Fibroblast of skin of left biceps (primary cell): ENCODE measurements around the gene LPXN.
"Not testable (repeated sequence)": the region's sequence is repeated elsewhere in the genome, so short reads cannot be mapped to it uniquely, and the experiment has no call there.

Experiments used
- DNase-seq, 2 experiments: peaks; one replicate each; pipeline ENCODE4 v3.0.0-alpha.2; 2013; ENCODE audit warnings: low read depth in 2 of 2

LPXN gene

DNA sequence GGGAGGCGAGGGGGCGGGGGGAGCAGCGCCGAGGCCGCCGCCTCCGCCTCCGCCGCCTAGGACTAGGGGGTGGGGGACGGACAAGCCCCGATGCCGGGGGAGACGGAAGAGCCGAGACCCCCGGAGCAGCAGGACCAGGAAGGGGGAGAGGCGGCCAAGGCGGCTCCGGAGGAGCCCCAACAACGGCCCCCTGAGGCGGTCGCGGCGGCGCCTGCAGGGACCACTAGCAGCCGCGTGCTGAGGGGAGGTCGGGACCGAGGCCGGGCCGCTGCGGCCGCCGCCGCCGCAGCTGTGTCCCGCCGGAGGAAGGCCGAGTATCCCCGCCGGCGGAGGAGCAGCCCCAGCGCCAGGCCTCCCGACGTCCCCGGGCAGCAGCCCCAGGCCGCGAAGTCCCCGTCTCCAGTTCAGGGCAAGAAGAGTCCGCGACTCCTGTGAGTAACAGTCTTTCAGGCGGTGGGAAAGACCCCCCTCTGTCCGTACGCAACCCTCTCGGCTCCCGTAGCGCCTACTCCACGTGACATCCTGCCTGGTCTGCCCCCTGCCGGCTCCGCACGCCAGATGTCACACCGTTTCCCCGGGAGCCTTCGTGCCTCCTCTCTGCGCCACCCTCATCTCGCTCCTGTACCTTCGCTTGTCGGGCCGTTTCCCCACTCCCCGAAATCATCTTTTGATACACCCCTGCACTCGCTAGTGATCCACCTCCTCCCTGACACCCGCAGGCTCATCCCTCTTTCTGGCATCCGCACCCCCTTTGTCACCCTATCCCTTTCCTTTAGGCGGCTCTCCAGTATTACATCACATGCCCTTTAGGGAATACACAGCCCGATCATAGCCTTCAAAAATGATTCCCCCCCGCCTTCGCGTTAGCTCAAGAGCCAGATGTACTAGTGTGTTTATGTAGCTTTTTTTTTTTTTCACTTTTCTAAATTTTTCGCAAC, 3.8 kb upstream of the LPXN start:
- peak; percentile 75 to 76 for DNase-seq

DNA sequence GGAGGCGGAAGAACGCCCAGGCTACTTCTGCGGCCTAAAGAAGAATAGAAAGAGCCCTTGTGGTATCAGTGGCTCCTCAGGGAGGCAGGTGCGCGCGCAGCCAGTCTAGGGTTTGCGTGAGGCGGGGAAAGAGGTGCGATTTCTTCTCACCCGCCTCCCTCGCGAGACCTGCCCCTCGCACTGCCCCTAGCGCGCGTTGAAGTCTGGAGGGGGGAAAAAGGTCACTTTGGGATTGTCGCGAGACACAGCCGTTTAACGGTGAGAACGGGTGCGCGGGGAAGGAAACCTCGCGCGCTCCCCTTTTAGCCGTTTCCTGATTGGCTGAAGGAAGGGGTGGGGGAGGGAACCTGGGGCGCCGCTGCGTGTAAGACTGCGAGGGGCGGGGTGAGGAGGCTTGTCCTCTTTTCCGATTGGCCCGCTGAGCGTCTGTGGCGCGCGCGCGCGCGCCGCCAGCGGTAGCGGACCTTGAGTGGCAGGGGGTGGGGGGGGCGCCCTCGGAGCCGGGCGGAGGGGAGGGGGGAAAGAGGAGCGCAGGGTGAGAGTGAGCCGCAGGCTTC, 3.1 kb upstream of the LPXN start, which contains the start of gene ZFP91:
Gene ZFP91 (plus strand): TSS at position 429 of the 557 bp plus-strand sequence. CDS start 219 bp downstream, outside the sequence.
- DNase-seq = peak; percentile 95 to 96

DNA sequence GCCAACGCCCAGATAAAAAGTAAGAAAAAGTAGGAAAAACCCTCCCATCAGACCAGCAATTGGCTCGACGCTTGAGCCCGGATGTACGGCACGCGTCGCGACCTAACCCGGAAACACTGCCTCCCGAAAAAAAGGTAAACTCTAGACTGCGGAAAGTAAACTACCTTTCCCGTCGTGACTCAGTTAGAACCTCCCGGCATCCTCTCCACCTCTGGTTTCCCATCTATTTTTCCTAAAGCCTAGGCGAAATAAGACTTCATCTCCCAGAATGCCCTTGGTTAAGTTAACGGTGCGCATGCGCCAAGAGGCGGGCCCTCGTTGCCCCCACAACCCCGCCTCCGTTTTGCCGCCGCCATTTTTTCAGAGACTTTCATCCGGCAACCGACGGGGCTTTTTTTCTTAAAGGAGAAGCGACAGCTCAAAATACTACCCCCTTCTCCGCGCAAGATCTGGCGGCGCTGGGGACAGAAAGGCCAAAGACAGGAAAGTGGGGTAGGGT, 2.5 kb upstream of the LPXN start:
- peak; percentile 98 for DNase-seq

- DNase-seq = peak in 1 of 2 experiments; percentile 65
Measured at GRCh38 chr11:58577555-58578135, 2.0 kb upstream of the LPXN start.

DNA sequence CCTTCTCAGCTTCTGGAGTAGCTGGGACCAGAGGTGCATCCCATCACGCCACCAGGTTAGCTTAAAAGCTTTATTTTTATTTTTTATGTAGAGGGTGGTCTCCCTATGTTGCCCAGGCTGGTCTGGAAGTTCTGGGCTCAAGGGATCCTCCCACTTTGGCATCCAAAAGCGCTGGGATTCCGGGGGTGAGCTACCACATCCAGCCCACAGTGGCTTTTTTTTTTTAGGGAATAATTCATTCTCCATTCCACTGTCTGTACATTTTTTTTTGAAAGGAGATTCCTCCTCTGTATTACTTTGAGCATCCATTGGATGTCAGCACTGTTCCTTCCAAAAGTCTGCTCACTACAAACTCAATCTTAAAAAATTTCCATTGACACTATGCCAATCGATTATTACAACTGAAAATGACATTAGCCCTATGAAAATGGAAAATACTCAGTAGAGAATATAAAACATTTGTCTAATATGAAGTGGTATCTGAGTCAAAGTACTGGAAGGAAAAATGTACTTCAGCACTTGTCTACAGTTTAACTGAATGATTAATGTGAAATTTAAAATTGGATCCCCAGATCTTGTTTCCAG, 1.3 kb upstream of the LPXN start:
- DNase-seq = no peak

GRCh38 chr11:58574881-58575280, 775 bp downstream of the LPXN start:
- DNase-seq = no peak

DNA sequence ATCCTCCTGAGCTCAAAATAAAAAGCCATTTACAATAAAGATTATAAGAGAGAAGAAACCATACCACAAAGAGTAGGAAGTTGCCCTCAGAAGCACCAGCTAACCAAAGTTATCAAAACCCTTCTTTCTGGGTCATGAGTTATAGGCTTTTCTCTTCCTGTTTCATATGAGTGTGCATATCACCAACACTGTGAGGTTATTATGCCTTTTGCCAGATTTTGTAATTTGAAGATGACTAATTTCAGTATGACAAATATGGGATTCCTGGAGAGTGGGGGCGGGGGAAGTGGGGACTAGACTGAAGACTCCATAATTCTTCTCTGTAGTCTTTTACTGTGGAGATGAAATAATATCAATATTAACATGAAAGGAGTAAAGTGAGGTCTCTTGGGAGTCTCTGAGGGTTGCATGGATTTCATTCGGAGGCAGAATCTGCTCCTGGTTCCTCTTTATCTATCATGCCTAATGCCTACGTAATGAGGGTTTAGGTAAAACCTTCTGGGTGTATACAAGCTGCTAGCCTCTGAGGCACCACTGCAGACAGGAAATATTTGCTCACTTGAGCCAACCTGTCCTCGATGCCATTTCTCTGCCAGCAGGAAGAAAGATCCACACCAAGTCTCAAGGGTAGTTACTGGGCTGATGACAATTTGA, 2.1 kb downstream of the LPXN start:
- no peak for DNase-seq

DNA sequence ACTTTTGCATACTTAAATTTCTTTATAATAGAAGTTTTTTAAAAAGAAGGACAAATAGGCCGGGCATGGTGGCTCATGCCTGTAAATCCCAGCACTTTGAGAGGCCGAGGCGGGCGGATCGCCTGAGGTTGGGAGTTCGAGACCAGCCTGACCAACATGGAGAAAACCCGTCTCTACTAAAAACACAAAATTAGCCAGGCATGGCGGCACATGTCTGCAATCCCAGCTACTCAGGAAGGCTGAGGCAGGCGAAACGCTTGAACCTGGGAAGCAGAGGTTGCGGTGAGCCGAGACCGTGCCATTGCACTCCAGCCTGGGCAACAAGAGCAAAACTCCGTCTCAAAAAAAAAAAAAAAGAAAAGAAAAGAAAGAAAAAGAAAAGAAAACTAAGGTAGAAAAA, 2.8 kb downstream of the LPXN start:
- DNase-seq = not testable (repeated sequence)

GRCh38 chr11:58567889-58568512, 7.7 kb downstream of the LPXN start:
- no peak for DNase-seq

GRCh38 chr11:58564231-58564630, 11.4 kb downstream of the LPXN start:
- no peak for DNase-seq

DNA sequence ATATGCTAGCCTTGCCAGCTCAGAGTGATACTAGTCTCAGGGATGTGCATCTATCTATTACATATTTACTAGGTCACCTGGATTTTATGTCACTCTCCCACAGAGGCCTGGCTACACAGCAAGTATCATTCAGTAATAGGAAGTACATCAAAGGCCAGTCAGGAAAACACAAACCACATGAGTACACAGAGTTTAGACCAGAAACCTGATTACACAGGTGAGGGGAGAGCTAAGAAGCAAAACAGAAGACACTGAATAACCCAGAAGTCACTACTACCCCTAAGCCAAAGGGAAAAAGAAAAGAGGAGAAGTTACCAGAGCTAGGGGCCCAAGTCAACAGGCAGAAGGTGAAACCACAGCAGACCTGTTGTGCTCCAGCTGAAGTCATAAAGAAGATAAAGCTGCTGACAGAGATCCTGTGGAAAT, 13.3 kb downstream of the LPXN start:
- no peak for DNase-seq

GRCh38 chr11:58561394-58562098, 14.1 kb downstream of the LPXN start:
- DNase-seq = no peak

DNA sequence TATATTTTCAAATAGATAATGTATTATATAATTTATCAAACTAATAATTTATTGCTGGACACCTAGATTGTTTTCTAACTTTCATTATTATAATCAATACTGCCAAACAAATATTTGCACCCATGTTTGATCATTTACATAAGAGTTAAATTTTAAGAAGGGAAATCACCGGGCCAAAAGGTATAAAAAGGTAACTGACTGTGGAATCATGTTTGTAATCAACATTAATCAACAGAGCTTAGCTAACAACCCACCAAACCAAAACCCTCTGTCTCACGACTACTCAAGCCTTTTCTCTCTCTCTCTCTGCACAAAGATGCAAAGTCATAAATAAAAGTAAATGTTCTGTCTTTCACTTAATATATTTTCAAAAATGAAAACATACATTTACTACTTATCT, 14.8 kb downstream of the LPXN start:
- DNase-seq = no peak

- no peak for DNase-seq
Measured at GRCh38 chr11:58549644-58550043, 26.0 kb downstream of the LPXN start.

DNA sequence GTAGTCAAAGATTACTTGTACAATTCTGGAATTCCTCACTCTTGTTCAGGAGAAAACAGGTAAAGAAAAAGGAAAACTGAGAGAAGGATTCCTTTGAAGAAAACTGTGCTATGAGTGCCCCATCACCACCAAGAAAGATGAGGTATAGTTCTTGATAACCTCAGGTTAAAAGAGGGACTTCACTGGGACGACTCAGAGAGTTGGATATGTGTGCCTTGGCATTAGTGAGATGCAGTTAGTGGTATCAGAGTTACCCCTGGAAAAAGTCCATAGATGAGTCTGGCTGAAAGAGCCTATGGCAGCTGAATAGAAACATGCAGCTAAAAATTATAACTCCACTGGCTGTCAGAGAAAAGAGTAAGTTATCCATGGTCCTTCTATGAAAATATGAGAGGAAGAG, 28.8 kb downstream of the LPXN start:
- no peak for DNase-seq

DNA sequence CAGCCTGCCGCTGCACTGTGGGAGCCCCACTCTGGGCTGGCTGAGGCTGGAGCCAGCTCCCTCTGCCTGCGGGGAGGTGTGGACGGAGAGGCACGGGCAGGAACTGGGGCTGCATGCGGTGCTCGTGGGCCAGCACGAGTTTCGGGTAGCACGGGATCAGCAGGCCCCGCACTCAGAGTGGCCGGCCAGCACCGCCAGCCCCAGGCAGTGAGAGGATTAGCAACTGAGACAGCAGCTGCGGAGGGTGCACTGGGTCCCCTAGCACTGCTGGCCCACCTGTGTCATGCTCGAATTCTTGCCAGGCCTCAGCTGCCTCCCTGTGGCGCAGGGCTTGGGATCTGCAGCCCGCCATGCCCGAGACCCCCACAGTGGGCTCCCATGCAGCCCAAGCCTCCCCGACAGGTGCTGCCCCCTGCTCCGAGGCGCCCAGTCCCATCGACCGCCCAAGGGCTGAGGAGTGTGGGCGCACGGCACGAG, 43.8 kb downstream of the LPXN start:
- no peak for DNase-seq

- DNase-seq = no peak
Measured at GRCh38 chr11:58530236-58530635, 45.4 kb downstream of the LPXN start.

DNA sequence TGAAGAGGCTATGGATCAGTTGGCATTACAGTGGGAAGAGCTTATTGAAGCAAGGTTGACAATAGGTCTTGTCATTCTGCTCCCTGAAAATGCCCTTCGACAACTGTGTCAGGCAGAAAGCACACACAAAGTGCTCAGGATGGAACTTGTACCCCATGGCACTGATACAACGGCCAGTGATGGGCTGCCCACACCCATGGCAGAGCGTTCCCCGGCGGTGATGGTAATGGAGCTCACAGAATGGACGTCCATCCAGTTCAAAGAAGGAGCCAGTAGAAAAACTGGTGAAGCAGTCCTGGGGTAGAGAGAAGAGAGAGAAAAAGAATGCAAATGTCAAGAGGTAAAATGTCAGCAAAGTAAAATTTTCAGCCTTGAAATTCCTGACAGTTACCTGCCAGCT, 48.2 kb downstream of the LPXN start:
- no peak for DNase-seq

- no peak for DNase-seq
Measured at GRCh38 chr11:58526721-58527120, 48.9 kb downstream of the LPXN start.

DNA sequence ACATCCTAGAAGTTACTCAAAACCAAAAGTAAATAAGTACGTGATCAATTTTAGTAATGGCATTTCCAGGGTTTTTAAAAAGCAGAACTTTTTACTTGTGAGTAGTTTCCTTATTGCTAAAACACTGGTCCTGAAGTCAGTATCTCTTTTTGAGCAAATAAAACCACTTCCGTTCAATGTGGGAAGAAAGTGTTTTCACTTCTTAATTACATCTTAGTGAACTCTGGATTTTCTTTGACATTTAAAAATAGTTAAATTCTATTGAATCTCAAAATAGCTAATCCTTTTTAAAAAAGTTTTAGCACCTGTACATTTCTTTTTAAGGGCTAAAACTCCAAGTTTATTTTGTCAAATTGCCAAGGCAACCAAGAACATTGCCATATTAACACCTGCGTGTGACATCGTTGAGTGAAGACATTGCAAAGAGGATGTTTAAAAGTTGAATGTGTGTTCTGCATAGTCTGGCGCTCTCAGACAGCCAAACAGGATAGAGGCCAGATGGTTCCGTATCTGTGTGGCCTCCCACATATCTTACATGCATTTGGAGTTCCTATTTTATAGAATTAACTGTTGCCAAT, 50.5 kb downstream of the LPXN start:
- DNase-seq = no peak
